ENCODE measurements around the gene MAN2A1.

DNA sequence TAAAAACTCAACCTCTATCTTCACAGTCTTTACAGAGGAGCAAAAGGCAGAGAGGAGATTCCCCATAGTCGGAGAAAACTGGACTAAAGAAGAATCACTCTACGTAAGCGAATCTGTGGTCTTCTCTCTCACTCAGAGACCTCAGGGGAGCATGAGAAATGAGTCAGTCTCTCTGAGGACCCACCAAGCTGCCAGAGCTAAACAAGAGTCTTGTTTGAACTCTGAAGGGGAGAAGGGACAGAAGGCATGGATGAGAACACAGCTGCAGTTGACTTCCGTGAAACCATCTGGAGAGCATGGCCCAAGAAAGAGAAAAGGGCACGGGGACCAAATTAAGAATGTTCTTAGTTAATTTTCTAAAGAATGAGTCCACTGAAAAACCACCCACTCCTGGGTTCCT, 12.8 kb upstream of the MAN2A1 start:
- TF ChIP-seq CEBPB (IDR thresholded peaks at IDR 0.05; ENCODE audit: low read depth) (no peak), TCF7L2 (IDR thresholded peaks at IDR 0.05; ENCODE audit: borderline replicate concordance, extremely low read depth, insufficient read depth, insufficient read length) (no peak), SP1 (IDR thresholded peaks at IDR 0.05; ENCODE audit: low read depth) (no peak), POLR2A (IDR thresholded peaks at IDR 0.05; ENCODE audit: borderline replicate concordance, extremely low read depth, insufficient read depth, insufficient read length) (no peak)
- TF ChIP-seq, protein P1, sequence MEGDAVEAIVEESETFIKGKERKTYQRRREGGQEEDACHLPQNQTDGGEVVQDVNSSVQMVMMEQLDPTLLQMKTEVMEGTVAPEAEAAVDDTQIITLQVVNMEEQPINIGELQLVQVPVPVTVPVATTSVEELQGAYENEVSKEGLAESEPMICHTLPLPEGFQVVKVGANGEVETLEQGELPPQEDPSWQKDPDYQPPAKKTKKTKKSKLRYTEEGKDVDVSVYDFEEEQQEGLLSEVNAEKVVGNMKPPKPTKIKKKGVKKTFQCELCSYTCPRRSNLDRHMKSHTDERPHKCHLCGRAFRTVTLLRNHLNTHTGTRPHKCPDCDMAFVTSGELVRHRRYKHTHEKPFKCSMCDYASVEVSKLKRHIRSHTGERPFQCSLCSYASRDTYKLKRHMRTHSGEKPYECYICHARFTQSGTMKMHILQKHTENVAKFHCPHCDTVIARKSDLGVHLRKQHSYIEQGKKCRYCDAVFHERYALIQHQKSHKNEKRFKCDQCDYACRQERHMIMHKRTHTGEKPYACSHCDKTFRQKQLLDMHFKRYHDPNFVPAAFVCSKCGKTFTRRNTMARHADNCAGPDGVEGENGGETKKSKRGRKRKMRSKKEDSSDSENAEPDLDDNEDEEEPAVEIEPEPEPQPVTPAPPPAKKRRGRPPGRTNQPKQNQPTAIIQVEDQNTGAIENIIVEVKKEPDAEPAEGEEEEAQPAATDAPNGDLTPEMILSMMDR (IDR thresholded peaks at IDR 0.05 in 2 of 3, conservative IDR thresholded peaks at IDR 0.05 in 1 of 3; ENCODE audit: borderline replicate concordance in 1 of 3, insufficient read depth in 1 of 3, low read depth in 2 of 3, low read length in 2 of 3): no peak
- TF ChIP-seq, protein P2, sequence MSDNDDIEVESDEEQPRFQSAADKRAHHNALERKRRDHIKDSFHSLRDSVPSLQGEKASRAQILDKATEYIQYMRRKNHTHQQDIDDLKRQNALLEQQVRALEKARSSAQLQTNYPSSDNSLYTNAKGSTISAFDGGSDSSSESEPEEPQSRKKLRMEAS (IDR thresholded peaks at IDR 0.05): no peak

All from HCT116 (cell line).